Epithelial cell of esophagus (primary cell): Measurements from ENCODE around the gene ATXN7L2.

ENCODE experiments used
- DNase-seq: peaks from one replicate; pipeline ENCODE4 v3.0.0; 2010; ENCODE audit warnings: low read depth
- H3K4me3 ChIP-seq: 2 replicates; pipeline ENCODE4 v1.5.1; 2011; ENCODE audit warnings: mild to moderate bottlenecking, low read length, control low read depth
- TF ChIP-seq, protein P1 (sequence below): IDR thresholded peaks from 2 replicates; pipeline ENCODE4 v1.5.1; 2011; ENCODE audit warnings: low read depth, mild to moderate bottlenecking, low read length, control low read depth, inconsistent platforms; ENCODE audit not compliant: insufficient read depth; ENCODE audit errors: missing control alignments

Gene ATXN7L2

GRCh38 chr1:109490029-109490933, 6.6 kb downstream of the ATXN7L2 start:
- no peak overlapping the region for H3K4me3 ChIP-seq
- TF ChIP-seq, protein P1, sequence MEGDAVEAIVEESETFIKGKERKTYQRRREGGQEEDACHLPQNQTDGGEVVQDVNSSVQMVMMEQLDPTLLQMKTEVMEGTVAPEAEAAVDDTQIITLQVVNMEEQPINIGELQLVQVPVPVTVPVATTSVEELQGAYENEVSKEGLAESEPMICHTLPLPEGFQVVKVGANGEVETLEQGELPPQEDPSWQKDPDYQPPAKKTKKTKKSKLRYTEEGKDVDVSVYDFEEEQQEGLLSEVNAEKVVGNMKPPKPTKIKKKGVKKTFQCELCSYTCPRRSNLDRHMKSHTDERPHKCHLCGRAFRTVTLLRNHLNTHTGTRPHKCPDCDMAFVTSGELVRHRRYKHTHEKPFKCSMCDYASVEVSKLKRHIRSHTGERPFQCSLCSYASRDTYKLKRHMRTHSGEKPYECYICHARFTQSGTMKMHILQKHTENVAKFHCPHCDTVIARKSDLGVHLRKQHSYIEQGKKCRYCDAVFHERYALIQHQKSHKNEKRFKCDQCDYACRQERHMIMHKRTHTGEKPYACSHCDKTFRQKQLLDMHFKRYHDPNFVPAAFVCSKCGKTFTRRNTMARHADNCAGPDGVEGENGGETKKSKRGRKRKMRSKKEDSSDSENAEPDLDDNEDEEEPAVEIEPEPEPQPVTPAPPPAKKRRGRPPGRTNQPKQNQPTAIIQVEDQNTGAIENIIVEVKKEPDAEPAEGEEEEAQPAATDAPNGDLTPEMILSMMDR, result peak; percentile 90
- DNase-seq, result peak; percentile 72

DNA sequence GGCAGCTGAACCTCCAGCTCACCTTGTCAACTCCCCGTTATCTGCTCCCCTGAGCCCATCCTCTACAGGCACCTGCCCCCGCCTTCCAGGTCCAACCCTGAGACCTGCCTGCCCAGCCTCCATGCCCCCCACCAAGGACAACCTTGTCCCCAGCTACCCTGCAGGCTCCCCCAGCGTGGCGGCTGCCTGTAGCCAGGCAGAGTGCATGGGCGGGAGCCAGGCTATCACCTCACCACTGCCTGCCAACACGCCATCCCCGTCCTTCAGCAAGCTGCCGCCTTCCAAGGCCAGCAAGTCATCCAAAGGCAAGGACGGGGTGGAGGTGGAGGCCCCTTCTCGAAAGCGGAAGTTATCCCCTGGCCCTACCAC, 7.2 kb downstream of the ATXN7L2 start:
- TF ChIP-seq, protein P1, result no peak
- H3K4me3 ChIP-seq, result no peak overlapping the region

DNA sequence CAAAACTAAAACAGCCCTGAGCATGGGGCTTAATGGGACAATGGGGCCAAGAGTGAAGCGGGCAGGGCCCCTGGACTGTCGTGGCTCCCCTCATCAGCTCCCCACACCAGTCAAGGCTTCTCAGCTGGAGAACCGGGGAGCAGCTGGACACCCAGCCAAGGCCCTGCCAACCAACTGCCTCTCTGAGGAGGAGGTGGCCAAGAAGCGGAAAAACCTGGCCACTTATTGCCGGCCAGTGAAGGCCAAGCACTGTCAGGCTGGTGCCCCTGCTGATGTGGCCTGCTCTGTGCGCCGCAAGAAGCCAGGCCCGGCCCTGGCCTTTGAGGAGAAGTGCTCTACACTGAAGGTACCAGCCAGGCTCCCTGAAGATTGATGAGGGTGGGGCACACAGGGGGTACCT, 7.7 kb downstream of the ATXN7L2 start:
- H3K4me3 ChIP-seq, result no peak overlapping the region
- DNase-seq, result no peak
- TF ChIP-seq, protein P1, result no peak

More for the DNA sequence above, 7.2 kb downstream of the ATXN7L2 start:
- no peak for DNase-seq

DNA sequence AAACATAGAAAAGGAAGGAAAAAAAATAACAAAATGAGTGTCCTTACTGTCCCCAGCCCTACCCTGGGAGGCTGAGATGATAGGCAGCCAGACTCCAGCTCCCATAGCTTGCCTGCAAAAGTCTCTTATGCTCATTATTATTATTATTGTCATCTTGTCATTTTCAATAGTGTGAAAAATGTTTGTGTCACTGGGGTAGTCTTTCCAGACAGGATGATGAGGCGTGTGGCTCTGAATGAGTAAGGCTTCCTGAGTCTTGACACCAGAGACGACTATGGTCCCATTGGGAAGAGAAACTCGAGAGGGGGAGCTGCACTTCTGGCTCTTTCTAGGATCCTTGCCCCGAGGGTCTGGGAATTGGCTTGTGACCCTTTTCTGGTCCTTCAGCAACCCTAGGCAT, 9.1 kb downstream of the ATXN7L2 start:
- DNase-seq, result no peak
- no peak overlapping the region for H3K4me3 ChIP-seq
- TF ChIP-seq, protein P1, result no peak

GRCh38 chr1:109493227-109493626, 9.5 kb downstream of the ATXN7L2 start:
- peak overlapping the region; percentile 96 for H3K4me3 ChIP-seq
- TF ChIP-seq, protein P1, result no peak
- no peak for DNase-seq

- TF ChIP-seq, protein P1, result peak; percentile 69
- peak; percentile 84 for DNase-seq
- peak within 1 kb of the TSS; percentile 96 for H3K4me3 ChIP-seq
Measured at GRCh38 chr1:109493805-109494539, 10.3 kb downstream of the ATXN7L2 start, which contains the start of gene CYB561D1. Gene CYB561D1 (plus strand): TSS chr1:109494094. CDS start chr1:109494140, 46 bp downstream.
